Mesothelial cell of epicardium (in vitro differentiated cells): ENCODE measurements around the gene MFSD6. TPM values are rescaled to one million over a fixed set of nuclear protein-coding genes. Genes with fewer than 3 reads are reported as not detected.

ENCODE experiments used
- DNase-seq, 2 experiments: peaks; one replicate each; pipeline ENCODE4 v3.0.0; 2021; ENCODE audit warnings: low spot score in 2 of 2; ENCODE audit not compliant: unreplicated experiment in 2 of 2
- H3K27ac Mint-ChIP-seq: 2 replicates; pipeline ENCODE4 v1.8.0; 2021; ENCODE audit warnings: mixed read lengths
- H3K27me3 Mint-ChIP-seq: 2 replicates; pipeline ENCODE4 v1.8.0; 2021; ENCODE audit warnings: low read depth, mixed read lengths
- H3K36me3 Mint-ChIP-seq: 2 replicates; pipeline ENCODE4 v1.8.0; 2021; ENCODE audit warnings: mixed read lengths
- H3K4me1 Mint-ChIP-seq: 2 replicates; pipeline ENCODE4 v1.8.0; 2021; ENCODE audit warnings: mixed read lengths
- H3K4me3 Mint-ChIP-seq: 2 replicates; pipeline ENCODE4 v1.8.0; 2021; ENCODE audit warnings: mild to moderate bottlenecking, moderate library complexity, mixed read lengths
- H3K9me3 Mint-ChIP-seq: 2 replicates; pipeline ENCODE4 v1.8.0; 2021; ENCODE audit warnings: mixed read lengths
- CTCF ChIP-seq: fragments of 200-600 bp; sonication (generic); IDR thresholded peaks from one replicate; pipeline ENCODE4 v1.5.0; 2021; ENCODE audit warnings: antibody characterized with exemption; ENCODE audit not compliant: unreplicated experiment
- total RNA-seq: library from RNA; stranded (reverse); gene quantifications from 3 replicates; pipeline ENCODE4 v1.2.1, GENCODE V29; 2021

The MFSD6 gene
- total RNA-seq, 1 donor from 2014 or later, result 11.7 TPM

- H3K4me3 Mint-ChIP-seq, result no peak overlapping the region
- H3K27ac Mint-ChIP-seq, result no peak overlapping the region
- peaks cover 12% of the 10 kb centered on the region for H3K4me1 Mint-ChIP-seq
- H3K27me3 Mint-ChIP-seq, result no peaks in the 10 kb centered on the region
- H3K9me3 Mint-ChIP-seq, result peaks cover 4% of the 10 kb centered on the region
- no peaks in the 10 kb centered on the region for H3K36me3 Mint-ChIP-seq
- DNase-seq, result no peak
- no peak for TF ChIP-seq CTCF
Observed at GRCh38 chr2:190376591-190377245, 31.4 kb upstream of the MFSD6 start.

- Mint-ChIP-seq H3K27me3 (no peaks in the 10 kb centered on the region), H3K9me3 (peaks cover 4% of the 10 kb centered on the region), H3K4me1 (peaks cover 8% of the 10 kb centered on the region)
Observed at GRCh38 chr2:190378880-190379237, 29.3 kb upstream of the MFSD6 start.

GRCh38 chr2:190379249-190379964 lies 28.7 kb upstream of the MFSD6 start:
- Mint-ChIP-seq H3K4me3 (no peak overlapping the region), H3K27ac (peak overlapping the region; percentile 23), H3K9me3 (peaks cover 4% of the 10 kb centered on the region), H3K4me1 (peaks cover 8% of the 10 kb centered on the region), H3K27me3 (no peaks in the 10 kb centered on the region), H3K36me3 (no peaks in the 10 kb centered on the region)
- DNase-seq, result no peak
- no peak for TF ChIP-seq CTCF

More at GRCh38 chr2:190378880-190379237, 29.3 kb upstream of the MFSD6 start:
- peak overlapping the region; percentile 23 for H3K27ac Mint-ChIP-seq
- DNase-seq, result no peak
- H3K36me3 Mint-ChIP-seq, result no peaks in the 10 kb centered on the region
- H3K4me3 Mint-ChIP-seq, result no peak overlapping the region
- no peak for TF ChIP-seq CTCF

- peaks cover 8% of the 10 kb centered on the region for H3K4me1 Mint-ChIP-seq
- peaks cover 4% of the 10 kb centered on the region for H3K9me3 Mint-ChIP-seq
- H3K27ac Mint-ChIP-seq, result no peak overlapping the region
- H3K27me3 Mint-ChIP-seq, result no peaks in the 10 kb centered on the region
- no peak for TF ChIP-seq CTCF
- DNase-seq, result no peak
- no peak overlapping the region for H3K4me3 Mint-ChIP-seq
- no peaks in the 10 kb centered on the region for H3K36me3 Mint-ChIP-seq
Observed at GRCh38 chr2:190380962-190381412, 27.2 kb upstream of the MFSD6 start.

- no peak for DNase-seq
- H3K4me1 Mint-ChIP-seq, result peaks cover 8% of the 10 kb centered on the region
- H3K27me3 Mint-ChIP-seq, result no peaks in the 10 kb centered on the region
- H3K36me3 Mint-ChIP-seq, result no peaks in the 10 kb centered on the region
- no peaks in the 10 kb centered on the region for H3K9me3 Mint-ChIP-seq
- no peak overlapping the region for H3K27ac Mint-ChIP-seq
- H3K4me3 Mint-ChIP-seq, result no peak overlapping the region
- TF ChIP-seq CTCF, result peak; percentile 32
Observed at GRCh38 chr2:190382851-190383250, 25.3 kb upstream of the MFSD6 start.
